ENCODE results near the gene LIMCH1. TPM values are rescaled to one million over a fixed set of nuclear protein-coding genes. Genes with fewer than 3 reads are reported as not detected.
"Not testable (repeated sequence)": the region's sequence is repeated elsewhere in the genome, so short reads cannot be mapped to it uniquely, and the experiment has no call there.

Gene LIMCH1
- total RNA-seq, result 67.7 and 83.0 TPM in 2 replicates
- 71.7 TPM for polyA plus RNA-seq (2012)

GRCh38 chr4:41538017-41538733 lies at the start of gene LIMCH1:
Gene LIMCH1, plus strand, starts transcription at chr4:41538157. Its CDS starts 67,839 bp downstream, at chr4:41605996.
- DNase-seq (ENCODE audit: low read depth), result peak; percentile 97

GRCh38 chr4:41491081-41491576 lies 46.8 kb upstream of the LIMCH1 start:
- not testable (repeated sequence) for DNase-seq (ENCODE audit: low read depth)

- no peak for DNase-seq (ENCODE audit: low read depth)
Observed at GRCh38 chr4:41496977-41497376, 41.0 kb upstream of the LIMCH1 start.

GRCh38 chr4:41498177-41498576 lies 39.8 kb upstream of the LIMCH1 start:
- no peak for DNase-seq (ENCODE audit: low read depth)

GRCh38 chr4:41504167-41504818 lies 33.7 kb upstream of the LIMCH1 start:
- DNase-seq (ENCODE audit: low read depth), result no peak

- DNase-seq (ENCODE audit: low read depth), result peak; percentile 44
Observed at GRCh38 chr4:41505161-41505661, 32.7 kb upstream of the LIMCH1 start.

- peak; percentile 18 for DNase-seq (ENCODE audit: low read depth)
Observed at GRCh38 chr4:41506130-41506529, 31.8 kb upstream of the LIMCH1 start.

GRCh38 chr4:41507291-41507947 lies 30.5 kb upstream of the LIMCH1 start:
- no peak for DNase-seq (ENCODE audit: low read depth)

- DNase-seq (ENCODE audit: low read depth), result peak; percentile 36
Observed at GRCh38 chr4:41509451-41509866, 28.5 kb upstream of the LIMCH1 start.

GRCh38 chr4:41510179-41510578 lies 27.8 kb upstream of the LIMCH1 start:
- no peak for DNase-seq (ENCODE audit: low read depth)

GRCh38 chr4:41512136-41512535 lies 25.8 kb upstream of the LIMCH1 start:
- no peak for DNase-seq (ENCODE audit: low read depth)

- DNase-seq (ENCODE audit: low read depth), result no peak
Observed at GRCh38 chr4:41512596-41512995, 25.4 kb upstream of the LIMCH1 start.

- no peak for DNase-seq (ENCODE audit: low read depth)
Observed at GRCh38 chr4:41514169-41514568, 23.8 kb upstream of the LIMCH1 start.

- no peak for DNase-seq (ENCODE audit: low read depth)
Observed at GRCh38 chr4:41514766-41515481, 23.0 kb upstream of the LIMCH1 start.

- no peak for DNase-seq (ENCODE audit: low read depth)
Observed at GRCh38 chr4:41517121-41517520, 20.8 kb upstream of the LIMCH1 start.

GRCh38 chr4:41517747-41518146 lies 20.2 kb upstream of the LIMCH1 start:
- no peak for DNase-seq (ENCODE audit: low read depth)

- DNase-seq (ENCODE audit: low read depth), result no peak
Observed at GRCh38 chr4:41524425-41524824, 13.5 kb upstream of the LIMCH1 start.

GRCh38 chr4:41525129-41525528 lies 12.8 kb upstream of the LIMCH1 start:
- DNase-seq (ENCODE audit: low read depth), result peak; percentile 24

GRCh38 chr4:41526628-41527027 lies 11.3 kb upstream of the LIMCH1 start:
- no peak for DNase-seq (ENCODE audit: low read depth)

- no peak for DNase-seq (ENCODE audit: low read depth)
Observed at GRCh38 chr4:41528512-41529205, 9.3 kb upstream of the LIMCH1 start.

- no peak for DNase-seq (ENCODE audit: low read depth)
Observed at GRCh38 chr4:41530741-41531140, 7.2 kb upstream of the LIMCH1 start.
